Islet precursor cell (in vitro differentiated cells): ENCODE results near the gene LYRM4.

Experiments used
- DNase-seq: peaks from one replicate; pipeline ENCODE4 v3.0.0-alpha.2; 2018

LYRM4 gene

DNA sequence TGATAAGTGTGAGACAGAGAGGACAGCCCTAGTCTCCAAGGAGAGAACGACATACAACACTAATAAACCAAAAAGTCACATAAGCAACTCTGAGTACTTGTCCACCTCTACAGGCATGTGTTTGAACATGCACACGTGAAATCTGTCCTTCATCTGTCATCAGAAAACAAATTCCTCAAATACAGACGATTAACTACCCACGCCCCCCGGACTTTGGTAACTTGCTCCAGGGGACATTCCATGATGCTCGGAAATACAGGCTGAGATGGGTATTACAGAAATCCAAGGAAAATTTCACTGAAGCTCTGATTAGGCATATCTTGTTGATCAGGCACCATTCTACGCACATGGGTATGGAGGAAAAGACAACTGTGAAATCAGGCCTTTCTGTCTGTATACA, 57.8 kb downstream of the LYRM4 start:
- no peak for DNase-seq

DNA sequence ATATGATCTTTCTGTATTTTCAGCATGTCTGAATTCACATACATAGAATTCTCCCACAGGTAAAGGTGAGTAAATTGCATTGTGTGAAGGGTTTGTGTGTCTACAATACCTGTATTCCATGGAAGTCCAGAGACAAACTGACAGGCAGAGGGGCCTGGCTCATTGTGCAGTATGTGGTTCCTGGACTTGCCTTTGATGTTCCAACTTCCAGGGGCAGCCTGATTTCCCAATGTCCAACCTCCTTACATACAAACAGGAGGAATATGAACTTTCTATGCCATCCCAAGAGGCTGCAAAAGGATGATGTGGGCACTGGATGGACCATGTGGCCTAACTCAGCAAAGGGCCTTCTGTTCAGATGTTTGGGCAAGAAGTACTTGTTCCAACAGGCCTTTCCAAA, 58.5 kb downstream of the LYRM4 start:
- no peak for DNase-seq

DNA sequence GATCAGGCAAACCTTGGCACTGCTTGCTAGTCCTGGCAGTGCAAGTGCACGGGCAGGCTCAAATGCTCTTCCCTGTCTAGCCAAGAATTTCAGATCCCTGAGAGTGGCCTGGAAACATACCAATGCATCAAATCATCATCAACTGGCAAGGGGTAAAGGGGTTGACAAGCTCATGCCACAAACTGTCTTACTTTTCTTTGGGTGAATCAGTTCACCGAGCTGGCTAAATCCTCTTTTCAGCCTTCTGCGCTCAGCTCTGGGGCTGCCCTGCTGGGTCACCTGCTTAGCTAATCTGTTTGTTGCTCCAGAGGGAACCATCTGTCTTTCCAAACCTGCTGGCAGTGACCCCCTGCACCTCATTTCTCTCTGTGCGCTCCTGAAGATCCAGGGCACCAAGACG, 59.5 kb downstream of the LYRM4 start:
- DNase-seq = no peak

DNA sequence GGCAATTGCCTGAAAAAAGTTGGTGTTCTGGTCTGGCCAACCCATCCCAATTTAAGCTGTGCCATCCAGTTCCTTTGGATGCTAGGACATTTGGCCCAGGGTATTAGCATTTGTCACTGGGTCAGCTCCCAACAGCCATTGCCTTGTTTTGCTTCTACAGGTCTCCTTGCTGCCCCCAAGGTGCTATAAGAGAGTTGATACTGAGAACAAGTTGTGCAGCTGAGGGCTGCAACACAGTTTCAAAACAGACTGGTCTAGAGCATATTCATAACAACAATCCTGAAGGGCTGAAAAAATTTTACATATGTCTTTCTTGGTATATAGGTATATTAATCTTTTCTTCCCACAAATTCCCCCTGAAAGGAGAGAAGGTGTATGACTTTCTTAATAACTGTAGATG, 61.0 kb downstream of the LYRM4 start:
- no peak for DNase-seq

DNA sequence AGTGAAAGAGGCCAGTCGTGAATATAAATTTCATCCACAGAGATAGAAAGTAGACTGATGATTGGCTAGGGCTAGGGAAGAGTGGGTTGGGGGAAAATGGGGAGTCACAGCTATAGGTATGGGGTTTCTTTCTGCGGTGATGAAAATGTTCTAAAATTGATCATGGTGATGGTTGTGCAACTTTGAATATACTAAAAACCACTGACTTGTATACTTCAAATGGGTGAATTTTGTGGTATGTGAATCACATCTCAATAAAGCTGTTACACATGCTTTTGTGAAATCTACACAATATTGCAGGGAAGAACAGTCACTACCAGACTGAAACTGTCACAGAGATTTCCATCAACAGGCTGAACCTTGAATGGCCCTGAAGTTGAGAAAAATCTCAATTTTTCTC, 61.5 kb downstream of the LYRM4 start:
- no peak for DNase-seq

DNA sequence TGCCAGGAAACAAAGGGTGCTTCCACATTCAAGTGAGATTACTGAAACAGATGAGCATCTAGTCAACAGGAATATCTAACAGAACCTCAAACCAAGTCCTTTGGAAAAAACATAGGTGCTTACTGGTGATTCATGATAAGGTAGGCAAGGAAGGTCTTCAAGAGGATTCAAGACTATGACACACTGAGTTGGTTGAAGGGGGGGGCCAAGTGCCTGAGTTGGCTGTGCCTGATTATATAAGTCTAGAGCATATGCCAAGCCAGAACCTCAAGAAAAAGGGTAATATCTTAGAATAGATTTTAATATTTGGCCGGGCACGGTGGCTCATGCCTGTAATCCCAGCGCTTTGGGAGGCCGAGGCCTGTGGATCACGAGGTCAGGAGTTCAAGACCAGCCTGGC, 63.7 kb downstream of the LYRM4 start:
- DNase-seq = no peak

DNA sequence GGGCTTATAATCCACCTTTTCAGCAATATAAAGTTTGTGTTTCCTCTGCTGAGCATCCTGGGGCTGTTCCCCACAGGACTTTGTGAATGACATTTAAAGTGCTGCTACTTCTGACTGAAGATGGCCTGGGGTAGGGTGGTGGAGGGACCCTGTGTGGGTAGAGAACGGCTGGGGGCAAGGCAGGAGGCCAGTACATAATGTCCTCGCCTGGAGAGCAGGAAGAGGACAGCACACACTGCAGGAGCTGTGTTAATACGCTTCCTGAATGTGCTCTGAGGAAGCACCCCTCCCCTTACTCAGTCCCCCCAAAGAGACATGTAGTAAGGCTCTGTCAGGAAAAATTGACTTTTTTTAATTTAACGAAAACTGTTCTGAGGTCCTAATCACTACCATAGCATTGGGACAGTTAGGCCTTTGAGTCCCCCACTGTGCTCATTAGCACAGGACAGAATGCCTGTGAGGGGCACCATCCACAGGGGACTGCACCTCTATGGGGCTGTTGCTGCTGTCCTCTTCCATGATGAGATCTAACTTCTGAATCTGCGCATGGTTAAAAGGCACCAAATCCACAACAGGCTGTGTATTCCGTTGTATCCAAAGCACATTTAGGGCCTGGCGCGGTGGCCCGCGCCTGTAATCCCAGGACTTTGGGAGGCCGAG, 68.5 kb downstream of the LYRM4 start:
- DNase-seq = no peak

DNA sequence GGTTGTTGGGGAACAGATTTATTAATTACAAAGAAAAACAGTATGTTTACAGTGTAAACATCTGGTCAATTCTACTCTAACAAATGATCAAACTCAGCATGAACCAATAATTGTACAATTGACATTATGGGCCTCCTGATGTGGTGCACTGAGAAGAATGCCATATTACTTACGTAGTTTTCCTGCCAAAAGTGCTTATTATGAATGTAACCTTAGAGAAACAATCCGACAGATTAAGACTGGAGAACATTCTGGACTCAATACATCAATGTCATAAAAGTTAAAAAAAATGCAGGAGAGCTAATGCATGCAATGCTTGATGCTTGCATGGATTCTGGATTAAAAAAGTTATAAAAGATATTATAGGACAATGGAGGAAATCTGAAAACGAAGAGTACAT, 69.0 kb downstream of the LYRM4 start:
- no peak for DNase-seq

DNA sequence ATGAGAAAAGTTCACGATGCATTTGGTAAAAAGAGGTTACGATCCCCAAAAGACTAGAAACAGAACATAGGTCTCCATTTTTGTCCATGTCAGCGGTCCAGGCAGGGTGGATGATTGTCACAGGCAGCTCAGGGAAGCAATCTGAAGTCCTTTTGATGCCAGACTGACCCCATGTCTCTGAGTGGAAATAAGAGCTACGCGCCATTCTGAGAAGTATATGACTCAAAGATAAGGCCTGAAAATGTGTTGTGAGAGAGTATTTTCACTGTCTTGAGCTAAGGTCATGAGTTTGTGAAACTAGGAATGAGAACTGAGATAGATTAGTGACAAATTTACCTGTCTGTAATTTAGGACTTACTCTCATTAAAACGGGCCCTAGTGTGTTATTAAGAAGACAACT, 69.5 kb downstream of the LYRM4 start:
- DNase-seq = no peak

DNA sequence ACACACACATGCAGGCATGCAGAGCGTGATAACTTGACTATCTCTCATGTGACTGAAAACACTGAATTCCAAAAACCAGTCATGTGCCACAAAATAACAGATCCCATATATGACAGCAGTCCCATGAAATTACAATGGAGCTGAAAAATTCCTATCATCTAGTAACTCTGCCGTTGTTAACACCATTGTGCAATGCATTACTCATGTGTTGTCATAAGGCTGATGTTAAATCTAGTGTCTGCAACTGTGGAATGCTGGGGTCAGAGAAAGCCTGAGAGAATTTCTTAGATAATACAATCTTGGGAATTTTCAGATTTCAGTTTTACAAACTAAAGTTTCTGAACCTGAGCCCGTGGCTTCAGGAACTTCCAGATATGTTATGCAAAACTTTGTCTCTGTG, 70.2 kb downstream of the LYRM4 start:
- DNase-seq = no peak

DNA sequence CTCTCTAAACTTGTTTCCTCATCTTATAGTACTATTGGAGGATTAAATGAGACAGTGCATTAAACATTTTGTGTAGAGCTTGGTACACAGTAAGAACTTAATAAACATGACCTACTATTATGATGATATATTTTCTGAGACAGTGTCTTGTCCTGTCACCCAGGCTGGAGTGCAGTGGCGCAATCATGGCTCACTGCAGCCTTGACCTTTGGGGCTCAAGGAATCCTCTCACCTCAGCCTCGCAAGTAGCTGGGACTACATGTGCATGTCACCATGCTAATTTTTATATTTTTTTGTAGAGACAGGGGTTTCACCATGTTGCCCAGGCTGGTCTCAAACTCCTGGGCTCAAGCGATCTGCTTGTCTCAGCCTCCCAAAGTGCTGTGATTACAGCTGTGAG, 72.1 kb downstream of the LYRM4 start:
- no peak for DNase-seq

DNA sequence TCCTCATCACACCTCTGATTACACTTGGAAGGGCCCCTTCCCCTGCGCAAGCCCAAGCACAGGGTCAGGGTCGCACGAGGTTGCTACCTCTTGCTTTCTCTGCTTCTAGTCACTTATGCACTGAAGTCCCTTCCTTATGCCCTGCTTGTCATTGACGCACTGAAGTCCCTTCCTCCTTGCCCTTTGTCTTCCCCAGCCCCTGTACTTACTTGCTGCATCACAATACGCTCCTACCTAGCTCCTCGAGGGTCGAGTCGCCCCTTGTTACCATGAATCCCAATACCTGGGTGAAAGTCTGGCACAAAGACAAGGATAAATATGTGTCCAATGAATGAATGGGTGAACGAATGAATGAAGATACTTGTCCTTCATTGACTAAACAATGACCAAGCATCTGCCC, 75.9 kb downstream of the LYRM4 start:
- DNase-seq = no peak

DNA sequence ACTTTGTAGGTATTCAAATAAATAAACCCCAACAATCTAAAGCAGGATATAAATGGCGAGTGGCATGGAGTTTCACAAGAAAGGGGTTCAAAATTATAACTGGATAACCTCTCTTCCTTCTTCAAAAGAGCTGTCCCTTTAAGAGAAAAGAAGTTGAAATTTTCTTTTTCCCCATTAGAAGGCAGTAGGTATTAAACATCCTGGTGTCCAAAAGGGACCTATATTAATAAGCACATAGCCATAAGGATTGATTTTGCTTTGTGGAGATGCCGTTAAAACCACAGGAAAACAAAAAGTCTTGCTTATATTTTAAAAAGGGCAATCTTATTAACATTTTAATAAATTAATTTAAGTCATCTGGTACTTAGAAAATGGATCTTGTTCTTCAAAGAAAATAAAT, 76.5 kb downstream of the LYRM4 start:
- DNase-seq = no peak

DNA sequence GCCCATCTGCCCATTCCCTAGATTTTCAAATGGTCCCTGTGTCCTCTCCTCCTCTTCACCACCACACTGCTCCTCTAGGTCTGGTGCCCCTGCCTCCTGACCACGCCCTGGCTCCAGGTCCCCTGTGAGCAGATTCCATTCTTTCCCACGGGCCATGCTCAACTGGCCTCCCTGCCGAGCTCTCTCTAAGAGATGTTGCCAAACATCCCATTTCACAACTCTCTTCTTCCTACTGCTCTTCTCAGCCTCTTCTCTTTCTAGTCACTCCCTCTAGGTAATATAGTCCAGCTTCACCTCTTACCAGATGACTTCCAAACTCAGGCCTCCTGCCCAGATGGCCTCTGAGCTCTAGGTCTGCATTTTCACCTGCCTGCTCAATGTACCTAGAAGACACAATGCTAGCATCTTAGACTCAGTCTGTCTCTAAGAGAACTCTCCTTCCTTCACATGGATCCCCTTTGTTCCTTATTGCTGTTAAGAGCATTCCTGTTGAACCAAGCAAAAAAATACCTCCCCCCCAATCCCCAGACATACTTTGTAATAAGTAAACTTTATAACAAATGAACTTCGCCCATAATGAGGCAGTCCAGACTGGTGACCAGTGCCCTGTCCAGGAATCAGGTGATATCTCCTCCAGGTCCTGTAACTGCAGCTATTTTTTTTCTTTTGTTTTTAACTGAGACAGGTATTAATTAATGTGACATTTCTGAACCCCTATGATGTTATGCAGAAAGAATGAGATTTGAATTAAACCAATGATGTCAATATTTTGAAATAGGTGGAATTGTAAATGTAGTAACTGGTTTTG, 79.0 kb downstream of the LYRM4 start:
- no peak for DNase-seq

DNA sequence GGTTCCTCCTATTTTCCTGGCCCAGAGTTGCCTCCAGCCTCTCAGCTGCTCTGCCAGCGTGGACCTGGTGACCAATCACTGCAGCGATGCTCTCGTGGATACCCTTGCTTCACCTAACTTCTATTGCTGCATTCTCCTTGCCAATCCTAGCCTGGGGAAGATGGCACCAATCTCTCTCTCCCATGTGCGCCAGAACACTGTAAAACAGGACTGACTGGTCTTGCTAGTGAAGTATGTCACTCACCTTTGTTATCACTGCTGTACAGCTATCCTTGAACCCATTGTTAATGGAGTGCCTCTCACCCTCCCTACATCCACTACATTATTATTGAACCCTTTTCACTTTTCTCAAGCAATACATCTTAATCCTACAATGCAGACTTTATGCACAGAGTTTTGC, 80.1 kb downstream of the LYRM4 start:
- no peak for DNase-seq

DNA sequence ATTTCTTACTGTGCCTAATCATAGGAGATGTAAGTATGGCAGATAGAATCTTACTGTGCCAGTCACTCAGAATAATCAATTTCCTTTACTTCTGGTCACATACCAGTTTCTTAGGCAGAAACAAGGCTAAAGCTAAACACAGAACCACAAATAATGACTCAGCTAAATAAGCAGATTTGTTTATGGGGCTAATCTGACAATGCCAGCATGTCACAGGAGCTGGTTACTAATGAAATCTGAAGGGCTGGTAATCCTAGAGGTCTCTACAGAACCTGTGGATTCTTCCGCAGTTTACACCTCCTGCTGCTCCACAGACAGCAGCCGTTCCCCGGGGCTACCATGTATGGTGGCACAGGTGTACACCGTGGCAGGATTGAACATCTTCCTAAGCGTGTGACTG, 80.8 kb downstream of the LYRM4 start:
- no peak for DNase-seq

DNA sequence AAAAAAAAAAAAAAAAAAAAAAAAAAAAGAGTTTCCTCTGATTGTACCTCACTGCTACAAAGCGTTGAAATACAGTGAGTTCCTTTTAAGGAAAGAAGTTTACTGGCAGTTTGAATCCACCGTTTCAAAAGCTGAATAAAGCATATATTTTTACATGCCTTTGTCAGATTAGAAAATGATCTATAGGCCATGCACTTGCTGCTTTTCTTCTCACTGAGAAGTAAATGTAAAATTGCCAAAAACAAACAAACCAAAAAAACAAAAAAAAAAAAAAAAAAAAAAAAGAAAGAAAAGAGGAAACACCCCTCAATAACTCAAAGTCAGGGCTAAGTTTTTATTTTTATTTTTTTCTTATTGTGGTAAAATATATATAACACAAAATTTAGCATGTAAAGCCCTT, 81.9 kb downstream of the LYRM4 start:
- DNase-seq = no peak

DNA sequence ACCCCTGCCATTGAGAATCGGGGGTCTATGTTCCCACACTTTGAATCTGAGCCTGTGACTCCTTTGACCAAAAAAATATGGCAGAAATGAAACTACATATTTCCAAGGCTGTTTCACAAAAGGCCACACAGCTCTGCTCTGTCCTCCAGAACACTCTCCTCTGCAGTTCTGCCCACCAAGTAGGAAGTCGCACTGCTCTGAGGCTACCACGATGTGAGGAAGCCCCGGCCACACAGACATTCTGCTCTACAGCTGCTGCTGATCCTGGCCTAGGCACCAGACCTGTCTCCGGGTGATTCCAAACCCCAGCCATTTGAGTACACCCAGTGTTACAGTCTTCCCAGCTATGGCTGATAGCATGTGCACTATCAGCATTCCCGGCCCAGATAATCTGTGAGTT, 85.1 kb downstream of the LYRM4 start:
- DNase-seq = no peak

DNA sequence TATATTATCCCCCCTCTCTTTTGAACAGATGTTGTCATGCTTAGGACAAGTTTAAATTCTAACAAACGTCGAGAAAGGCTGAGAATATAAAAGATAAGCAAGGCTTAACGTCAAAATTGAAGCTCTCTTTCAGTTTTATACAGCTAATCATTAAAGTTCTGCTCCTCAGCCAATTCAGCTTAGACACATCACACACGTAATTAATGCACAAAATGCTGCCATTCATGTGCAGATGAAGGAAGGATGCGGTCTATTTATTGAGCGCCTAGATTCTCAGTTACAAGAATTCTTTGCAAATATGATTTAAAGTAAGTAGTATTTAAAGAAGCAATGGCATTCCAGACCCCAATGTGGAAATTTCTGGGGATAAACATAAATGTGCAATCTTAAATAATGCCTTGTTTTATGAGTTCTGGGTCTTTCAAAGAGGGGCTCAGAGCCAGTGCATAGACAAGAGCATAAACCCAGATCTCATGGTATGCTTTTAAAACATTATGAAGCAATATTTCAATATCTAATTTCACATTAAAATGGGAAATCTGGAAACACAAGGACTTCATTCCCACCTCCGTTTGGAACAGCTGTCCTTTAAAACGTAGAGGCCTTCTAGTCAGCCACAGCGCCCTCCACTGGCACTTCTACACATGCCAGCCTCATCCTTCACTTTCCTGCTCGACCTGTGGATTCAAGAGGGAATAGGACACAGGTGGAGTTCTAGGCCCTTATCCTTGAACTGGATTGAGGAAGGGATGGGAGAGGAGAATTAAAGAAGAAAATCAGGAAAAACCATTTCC, 85.8 kb downstream of the LYRM4 start:
- DNase-seq = peak; percentile 67

DNA sequence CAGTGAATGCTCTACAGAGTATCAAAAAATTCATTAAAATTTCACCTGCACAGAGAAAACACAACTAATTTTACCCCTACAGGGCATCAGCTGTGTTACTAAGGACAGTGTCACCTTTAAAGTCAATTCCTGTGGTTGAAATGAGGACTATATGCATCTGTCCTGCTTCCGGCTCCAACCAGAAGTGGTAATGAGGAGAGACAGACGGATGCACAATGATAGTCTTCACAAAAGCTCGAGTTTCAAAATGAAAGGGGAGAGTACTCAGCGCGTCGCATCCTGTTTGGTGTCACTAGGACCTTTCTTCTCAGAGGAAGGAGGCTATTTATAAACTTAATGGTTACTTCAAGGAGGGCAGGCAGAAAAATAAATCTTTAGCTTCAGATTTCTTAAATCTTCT, 86.5 kb downstream of the LYRM4 start:
- no peak for DNase-seq

DNA sequence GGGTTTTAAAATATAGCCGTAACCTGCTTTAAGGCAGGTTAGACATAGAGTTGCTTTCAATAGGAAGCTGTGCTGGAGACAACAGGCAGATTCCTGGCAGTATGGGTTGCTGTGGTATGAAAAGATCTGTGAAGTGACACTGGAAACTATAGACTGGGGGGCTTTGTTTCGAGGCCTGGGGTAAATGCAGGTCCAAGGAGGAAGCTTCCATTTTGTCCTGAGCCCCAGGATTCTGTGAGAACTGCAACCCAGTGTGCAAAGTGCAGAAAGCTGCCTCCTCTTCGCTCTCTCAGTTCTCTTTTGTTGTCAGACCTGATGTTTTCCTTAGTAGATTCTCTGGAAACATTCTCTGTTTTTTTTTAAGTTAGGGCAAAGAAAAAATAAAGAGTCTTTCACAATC, 86.9 kb downstream of the LYRM4 start:
- no peak for DNase-seq

DNA sequence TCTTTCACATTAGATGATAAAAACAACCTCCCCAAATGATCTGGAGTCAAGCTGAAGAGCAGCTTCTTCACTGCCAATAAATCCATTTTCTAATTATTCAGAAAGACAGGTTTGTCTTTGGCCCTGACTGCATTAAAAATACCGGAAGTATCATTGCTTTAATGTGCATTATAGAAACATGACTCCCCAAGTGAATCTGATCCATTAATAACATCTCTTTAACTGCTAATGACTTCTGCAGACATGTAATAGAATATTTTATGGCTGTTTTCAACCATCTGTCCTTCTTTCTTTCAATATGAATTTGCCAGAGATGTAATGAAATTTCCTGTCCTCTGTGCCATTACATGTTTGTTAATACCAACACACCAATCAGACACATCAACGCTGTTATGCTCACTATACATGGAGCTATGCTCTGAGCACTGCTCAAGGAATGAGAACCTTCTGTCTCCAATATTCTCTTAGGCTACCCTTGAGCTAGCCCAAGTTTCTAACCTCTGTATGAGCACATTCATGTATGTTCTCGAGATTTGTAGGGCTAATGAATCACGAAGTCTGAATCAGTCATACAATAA, 87.8 kb downstream of the LYRM4 start:
- no peak for DNase-seq

DNA sequence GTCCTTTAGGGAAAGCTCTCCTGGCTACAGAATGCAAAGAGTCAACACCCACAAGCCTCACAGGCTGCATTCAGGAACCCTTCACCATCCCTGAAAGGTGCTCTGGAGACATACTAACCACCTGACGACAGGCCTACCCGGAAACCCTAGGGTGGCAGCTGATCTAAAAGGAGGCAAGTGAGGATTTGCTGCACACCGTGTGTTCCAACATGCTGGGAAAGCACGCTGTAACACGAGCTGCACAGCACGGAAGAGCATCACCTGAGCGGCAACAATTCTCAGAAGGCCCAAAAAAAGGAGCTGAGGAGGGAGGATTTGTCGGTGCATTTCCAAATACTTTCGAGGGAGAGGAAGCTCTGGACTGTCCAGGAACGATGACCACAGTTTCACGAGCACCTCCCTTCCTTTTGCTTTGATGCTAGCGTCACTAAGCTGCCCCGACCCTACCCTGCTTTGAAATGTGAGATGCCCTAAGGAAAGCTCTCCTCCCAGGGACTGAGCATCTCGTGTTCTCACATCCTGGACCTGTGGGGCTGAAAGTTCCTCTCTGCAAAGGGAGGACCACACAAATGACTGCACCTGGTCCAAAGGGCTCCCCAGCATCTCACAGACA, 88.6 kb downstream of the LYRM4 start:
- DNase-seq = no peak
